ENCODE measurements around the gene FBXO24. TPM values are rescaled to one million over a fixed set of nuclear protein-coding genes. Genes with fewer than 3 reads are reported as not detected.
A peak's percentile ranks its signal among the peaks of the same experiment; 100 is the strongest.

Gene FBXO24
- total and polyA plus RNA-seq, 2 of the 8 experiments (the other 6 are each of a cell fraction or from before 2014, with no cell fraction given), result 0.35 to 0.57 TPM

GRCh38 chr7:100599911-100600729, 14.0 kb downstream of the FBXO24 start (continued):
- TF ChIP-seq, protein P1, sequence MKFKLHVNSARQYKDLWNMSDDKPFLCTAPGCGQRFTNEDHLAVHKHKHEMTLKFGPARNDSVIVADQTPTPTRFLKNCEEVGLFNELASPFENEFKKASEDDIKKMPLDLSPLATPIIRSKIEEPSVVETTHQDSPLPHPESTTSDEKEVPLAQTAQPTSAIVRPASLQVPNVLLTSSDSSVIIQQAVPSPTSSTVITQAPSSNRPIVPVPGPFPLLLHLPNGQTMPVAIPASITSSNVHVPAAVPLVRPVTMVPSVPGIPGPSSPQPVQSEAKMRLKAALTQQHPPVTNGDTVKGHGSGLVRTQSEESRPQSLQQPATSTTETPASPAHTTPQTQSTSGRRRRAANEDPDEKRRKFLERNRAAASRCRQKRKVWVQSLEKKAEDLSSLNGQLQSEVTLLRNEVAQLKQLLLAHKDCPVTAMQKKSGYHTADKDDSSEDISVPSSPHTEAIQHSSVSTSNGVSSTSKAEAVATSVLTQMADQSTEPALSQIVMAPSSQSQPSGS (IDR thresholded peaks at IDR 0.05; ENCODE audit: low read length), result no peak
- TF ChIP-seq GABPA (IDR thresholded peaks at IDR 0.05; ENCODE audit: borderline replicate concordance, insufficient read depth, low read length), result no peak
- no peak for TF ChIP-seq POLR2A (IDR thresholded peaks at IDR 0.05; ENCODE audit: control extremely low read depth in 1 of 2, low read depth in 2 of 2, low read length in 2 of 2)
- TF ChIP-seq CTCF (IDR thresholded peaks at IDR 0.05; ENCODE audit: control extremely low read depth in 1 of 3, insufficient read depth in 1 of 3, low read depth in 1 of 3, low read length in 3 of 3), result peak in 2 of 3 experiments; percentile 42 to 67; a peak in 3 of 4 replicates
- TF ChIP-seq TCF12 (IDR thresholded peaks at IDR 0.05; ENCODE audit: low read depth, low read length), result no peak
- no peak for TF ChIP-seq KDM5A (IDR thresholded peaks at IDR 0.05; ENCODE audit: low read length)
- no peak for TF ChIP-seq HDAC6 (IDR thresholded peaks at IDR 0.05; ENCODE audit: low read depth, low read length)
- TF ChIP-seq EZH2 (IDR thresholded peaks at IDR 0.05; ENCODE audit: low read depth, low read length, severe bottlenecking), result no peak

Measured in H1 (cell line).